ENCODE results near the gene ANXA6.
"Not testable (repeated sequence)": the region's sequence is repeated elsewhere in the genome, so short reads cannot be mapped to it uniquely, and the experiment has no call there.

Gene ANXA6

DNA sequence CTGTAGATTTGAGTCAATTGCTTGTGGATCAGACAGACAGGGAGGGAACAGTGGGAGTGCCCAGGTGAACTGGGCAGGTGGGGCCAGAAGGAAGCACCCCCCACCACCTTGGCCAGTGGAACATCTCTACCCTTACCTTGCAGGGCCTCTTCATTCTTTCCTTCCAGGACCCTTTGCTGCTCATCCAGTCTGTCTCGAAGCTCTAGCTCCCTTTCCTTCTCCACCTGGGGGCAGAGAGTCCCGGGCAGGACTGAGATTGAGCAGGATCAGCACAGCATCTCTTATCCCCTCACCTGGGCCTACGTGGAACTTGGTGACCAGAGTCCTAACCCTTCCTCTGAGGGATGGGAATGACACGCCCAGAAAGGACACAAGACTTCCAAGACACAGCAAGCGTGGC is 41.3 kb upstream of the ANXA6 start:
- Histone ChIP-seq H3K27me3 (ENCODE audit: insufficient read depth, low read length, poor library complexity) (no peaks in the 10 kb centered on the region), H2AFZ (ENCODE audit: low read depth, low read length) (no peak overlapping the region), H3K4me1 (ENCODE audit: insufficient read depth, low read length) (peaks cover 51% of the 10 kb centered on the region), H4K20me1 (ENCODE audit: insufficient read depth, low read length) (no peaks in the 10 kb centered on the region), H3K9ac (ENCODE audit: low read depth, low read length) (no peak overlapping the region), H3K36me3 (ENCODE audit: insufficient read depth, low read length) (no peaks in the 10 kb centered on the region), H3K9me3 (ENCODE audit: insufficient read depth, low read length, severe bottlenecking) (no peaks in the 10 kb centered on the region), H3K79me2 (ENCODE audit: insufficient read depth, low read length) (no peaks in the 10 kb centered on the region), H3K4me3 (ENCODE audit: low read depth in 1 of 2, low read length in 2 of 2) (no peak overlapping the region), H3K27ac (ENCODE audit: low read length) (peak overlapping the region; percentile 4; the same call in 1 of the 2 replicates), H3K4me2 (ENCODE audit: insufficient read depth, low read length) (no peak overlapping the region)
- DNase-seq: peak; percentile 1
- no peak for TF ChIP-seq EZH2 (IDR thresholded peaks at IDR 0.05; ENCODE audit: borderline replicate concordance, low read depth, low read length, severe bottlenecking)
- no peak for TF ChIP-seq CTCF (IDR thresholded peaks at IDR 0.05; ENCODE audit: borderline replicate concordance, extremely low read depth, low read length, poor library complexity, severe bottlenecking)
- no peak for ATAC-seq (ENCODE audit: insufficient read depth, low read depth)

GRCh38 chr5:151197291-151197600 is 39.7 kb upstream of the ANXA6 start:
- H3K4me1 ChIP-seq (ENCODE audit: insufficient read depth, low read length): peaks cover 44% of the 10 kb centered on the region
- H3K36me3 ChIP-seq (ENCODE audit: insufficient read depth, low read length); H3K9me3 ChIP-seq (ENCODE audit: insufficient read depth, low read length, severe bottlenecking); H3K27me3 ChIP-seq (ENCODE audit: insufficient read depth, low read length, poor library complexity); H2AFZ ChIP-seq (ENCODE audit: low read depth, low read length); H3K4me3 ChIP-seq (ENCODE audit: low read depth in 1 of 2, low read length in 2 of 2); H4K20me1 ChIP-seq (ENCODE audit: insufficient read depth, low read length); H3K4me2 ChIP-seq (ENCODE audit: insufficient read depth, low read length); H3K79me2 ChIP-seq (ENCODE audit: insufficient read depth, low read length); DNase-seq; ATAC-seq (ENCODE audit: insufficient read depth, low read depth): not testable (repeated sequence)
- H3K9ac ChIP-seq (ENCODE audit: low read depth, low read length): peak overlapping the region; percentile 32; the same call in 1 of the 2 replicates
- peak overlapping the region; percentile 87 for H3K27ac ChIP-seq (ENCODE audit: low read length)

- Histone ChIP-seq H3K27me3 (ENCODE audit: insufficient read depth, low read length, poor library complexity) (no peaks in the 10 kb centered on the region), H3K36me3 (ENCODE audit: insufficient read depth, low read length) (no peaks in the 10 kb centered on the region), H3K4me2 (ENCODE audit: insufficient read depth, low read length) (peak overlapping the region; percentile 2; the same call in 1 of the 2 replicates), H3K4me1 (ENCODE audit: insufficient read depth, low read length) (peaks cover 43% of the 10 kb centered on the region), H3K79me2 (ENCODE audit: insufficient read depth, low read length) (no peaks in the 10 kb centered on the region), H3K27ac (ENCODE audit: low read length) (peak overlapping the region; percentile 87), H3K9ac (ENCODE audit: low read depth, low read length) (peak overlapping the region; percentile 33), H2AFZ (ENCODE audit: low read depth, low read length) (no peak overlapping the region), H3K9me3 (ENCODE audit: insufficient read depth, low read length, severe bottlenecking) (peaks cover 3% of the 10 kb centered on the region), H3K4me3 (ENCODE audit: low read depth in 1 of 2, low read length in 2 of 2) (no peak overlapping the region), H4K20me1 (ENCODE audit: insufficient read depth, low read length) (no peaks in the 10 kb centered on the region)
- DNase-seq (peak; percentile 75), ATAC-seq (ENCODE audit: insufficient read depth, low read depth) (peak; percentile 87)
- TF ChIP-seq CTCF (IDR thresholded peaks at IDR 0.05; ENCODE audit: borderline replicate concordance, extremely low read depth, low read length, poor library complexity, severe bottlenecking) (no peak), EZH2 (IDR thresholded peaks at IDR 0.05; ENCODE audit: borderline replicate concordance, low read depth, low read length, severe bottlenecking) (no peak)
Observed at GRCh38 chr5:151196556-151197290, 39.1 kb upstream of the ANXA6 start.

- no peak for TF ChIP-seq EZH2 (IDR thresholded peaks at IDR 0.05; ENCODE audit: borderline replicate concordance, low read depth, low read length, severe bottlenecking)
- no peak for TF ChIP-seq CTCF (IDR thresholded peaks at IDR 0.05; ENCODE audit: borderline replicate concordance, extremely low read depth, low read length, poor library complexity, severe bottlenecking)
- no peaks in the 10 kb centered on the region for H3K79me2 ChIP-seq (ENCODE audit: insufficient read depth, low read length)
- peaks cover 8% of the 10 kb centered on the region for H3K9me3 ChIP-seq (ENCODE audit: insufficient read depth, low read length, severe bottlenecking)
- no peak overlapping the region for H2AFZ ChIP-seq (ENCODE audit: low read depth, low read length)
- H3K4me1 ChIP-seq (ENCODE audit: insufficient read depth, low read length): peaks cover 43% of the 10 kb centered on the region
- H4K20me1 ChIP-seq (ENCODE audit: insufficient read depth, low read length): no peaks in the 10 kb centered on the region
- peak overlapping the region; percentile 33 for H3K9ac ChIP-seq (ENCODE audit: low read depth, low read length)
- H3K27me3 ChIP-seq (ENCODE audit: insufficient read depth, low read length, poor library complexity): no peaks in the 10 kb centered on the region
- ATAC-seq (ENCODE audit: insufficient read depth, low read depth) (no peak), DNase-seq (peak; percentile 23)
- no peaks in the 10 kb centered on the region for H3K36me3 ChIP-seq (ENCODE audit: insufficient read depth, low read length)
- no peak overlapping the region for H3K4me2 ChIP-seq (ENCODE audit: insufficient read depth, low read length)
- H3K27ac ChIP-seq (ENCODE audit: low read length): peak overlapping the region; percentile 87
- no peak overlapping the region for H3K4me3 ChIP-seq (ENCODE audit: low read depth in 1 of 2, low read length in 2 of 2)
Observed at GRCh38 chr5:151195622-151196021, 38.0 kb upstream of the ANXA6 start.
